ENCODE measurements around the gene USP35. TPM values are rescaled to one million over a fixed set of nuclear protein-coding genes. Genes with fewer than 3 reads are reported as not detected.

USP35 gene
- total and polyA plus RNA-seq, 2 donors (not counting 1 experiment from before 2014, with no cell fraction given): 4.8 to 6.0 TPM

DNA sequence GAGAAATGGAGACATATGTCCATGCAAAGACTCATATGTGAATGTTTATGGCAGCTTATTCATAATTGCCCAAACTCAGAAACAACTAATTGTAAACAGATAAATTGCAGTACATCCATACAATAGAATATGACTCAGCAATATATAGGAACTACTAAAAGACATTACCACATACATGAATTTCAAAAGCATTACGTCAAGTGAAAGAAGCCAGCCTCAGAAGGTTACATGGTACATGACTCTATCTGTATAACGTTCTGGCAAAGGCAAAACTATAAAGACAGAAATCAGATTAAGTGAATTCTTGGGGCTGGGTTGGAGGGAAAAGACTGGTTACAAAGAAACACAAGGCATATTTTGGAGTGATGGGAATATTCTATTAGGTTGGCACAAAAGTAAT lies 7.5 kb upstream of the USP35 start:
- no peak overlapping the region for H3K27ac Mint-ChIP-seq
- intact Hi-C loops (cut with micrococcal nuclease): no loop called here

More for the DNA sequence above, 7.5 kb upstream of the USP35 start:
- Histone ChIP-seq H3K4me2 (replicated peaks; ENCODE audit: low read depth, low read length, poor library complexity, severe bottlenecking) (no peak overlapping the region), H3K9ac (ENCODE audit: low read length) (no peak overlapping the region), H3K79me2 (ENCODE audit: control insufficient read depth, insufficient read depth, low read length) (no peaks in the 10 kb centered on the region), H3K27ac (ENCODE audit: low read length in 2 of 2) (no peak overlapping the region), H3K4me3 (ENCODE audit: control extremely low read depth in 1 of 5, extremely low read depth in 1 of 5, insufficient read depth in 1 of 5, low read depth in 2 of 5, low read length in 4 of 5) (no peak overlapping the region), H2AFZ (ENCODE audit: insufficient read depth, low read depth, low read length, poor library complexity, severe bottlenecking) (no peak overlapping the region), H3K9me3 (ENCODE audit: control extremely low read depth in 1 of 3, control insufficient read depth in 2 of 3, insufficient read depth in 1 of 3, low read length in 2 of 3) (peaks cover 0 to under 1% (median 0%) of the 10 kb centered on the region in 3 donors), H4K20me1 (ENCODE audit: control insufficient read depth, insufficient read depth, low read length, poor library complexity, severe bottlenecking) (no peaks in the 10 kb centered on the region), H3K27me3 (replicated peaks in 1 of 4; ENCODE audit: control extremely low read depth in 1 of 4, control insufficient read depth in 3 of 4, insufficient read depth in 4 of 4, low read length in 3 of 4) (no peaks in the 10 kb centered on the region), H3K4me1 (ENCODE audit: control insufficient read depth in 2 of 2, insufficient read depth in 2 of 2, low read length in 2 of 2) (no peaks in the 10 kb centered on the region), H3K36me3 (replicated peaks in 1 of 2; ENCODE audit: control extremely low read depth in 1 of 2, control insufficient read depth in 1 of 2, extremely low read depth in 1 of 2, insufficient read depth in 2 of 2, low read length in 1 of 2) (no peaks in the 10 kb centered on the region)
- CTCF ChIA-PET: no interaction called here
- POLR2A ChIA-PET: no interaction called here
- TF ChIP-seq, protein P1, sequence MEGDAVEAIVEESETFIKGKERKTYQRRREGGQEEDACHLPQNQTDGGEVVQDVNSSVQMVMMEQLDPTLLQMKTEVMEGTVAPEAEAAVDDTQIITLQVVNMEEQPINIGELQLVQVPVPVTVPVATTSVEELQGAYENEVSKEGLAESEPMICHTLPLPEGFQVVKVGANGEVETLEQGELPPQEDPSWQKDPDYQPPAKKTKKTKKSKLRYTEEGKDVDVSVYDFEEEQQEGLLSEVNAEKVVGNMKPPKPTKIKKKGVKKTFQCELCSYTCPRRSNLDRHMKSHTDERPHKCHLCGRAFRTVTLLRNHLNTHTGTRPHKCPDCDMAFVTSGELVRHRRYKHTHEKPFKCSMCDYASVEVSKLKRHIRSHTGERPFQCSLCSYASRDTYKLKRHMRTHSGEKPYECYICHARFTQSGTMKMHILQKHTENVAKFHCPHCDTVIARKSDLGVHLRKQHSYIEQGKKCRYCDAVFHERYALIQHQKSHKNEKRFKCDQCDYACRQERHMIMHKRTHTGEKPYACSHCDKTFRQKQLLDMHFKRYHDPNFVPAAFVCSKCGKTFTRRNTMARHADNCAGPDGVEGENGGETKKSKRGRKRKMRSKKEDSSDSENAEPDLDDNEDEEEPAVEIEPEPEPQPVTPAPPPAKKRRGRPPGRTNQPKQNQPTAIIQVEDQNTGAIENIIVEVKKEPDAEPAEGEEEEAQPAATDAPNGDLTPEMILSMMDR (IDR thresholded peaks at IDR 0.05): no peak
- no peak for TF ChIP-seq EZH2 (IDR thresholded peaks at IDR 0.05; ENCODE audit: borderline replicate concordance, insufficient read depth, low read depth, low read length, poor library complexity, severe bottlenecking)
- 100% methylated on average over 1 of the region's 2 CpGs for WGBS (ENCODE audit: insufficient coverage)
- Mint-ChIP-seq H3K27me3 (no peaks in the 10 kb centered on the region), H3K4me3 (no peak overlapping the region), H3K9me3 (ENCODE audit: insufficient read depth) (peaks cover 12% of the 10 kb centered on the region), H3K4me1 (no peaks in the 10 kb centered on the region)
- no peak for ATAC-seq (ENCODE audit: low read depth)
- no peak for DNase-seq
